Measurements from ENCODE around the gene PXDN.

The PXDN gene

DNA sequence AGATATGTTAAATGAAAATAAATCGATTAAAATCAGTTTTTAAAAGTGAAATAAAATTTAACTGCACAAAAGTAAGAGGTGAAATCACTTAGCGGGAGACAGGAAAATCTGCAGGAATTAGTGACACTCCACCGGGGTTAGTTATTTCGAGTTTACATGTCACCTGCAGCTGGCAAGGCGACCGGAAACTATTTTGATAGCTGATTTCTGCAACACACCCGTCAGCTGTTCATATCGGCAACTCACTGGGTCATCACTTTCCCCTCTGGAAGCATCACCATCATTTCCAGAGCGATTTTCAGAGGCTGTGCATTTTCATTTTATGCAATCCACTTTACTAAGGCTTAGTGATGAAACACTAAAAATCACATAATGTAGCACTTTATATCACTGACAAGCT lies 52.9 kb downstream of the PXDN start:
- no peak overlapping the region for H3K27ac Mint-ChIP-seq
- no peaks in the 10 kb centered on the region for H3K36me3 Mint-ChIP-seq (ENCODE audit: low read depth)
- no peaks in the 10 kb centered on the region for H3K9me3 Mint-ChIP-seq
- intact Hi-C loops (cut with micrococcal nuclease), result no loop called here
- no peaks in the 10 kb centered on the region for H3K4me1 Mint-ChIP-seq (ENCODE audit: low read depth)
- no peaks in the 10 kb centered on the region for H3K27me3 Mint-ChIP-seq
- no peak overlapping the region for H3K4me3 Mint-ChIP-seq

- H3K27ac Mint-ChIP-seq, result no peak overlapping the region
- no peaks in the 10 kb centered on the region for H3K9me3 Mint-ChIP-seq
- no peaks in the 10 kb centered on the region for H3K27me3 Mint-ChIP-seq
- no peak overlapping the region for H3K4me3 Mint-ChIP-seq
- no peaks in the 10 kb centered on the region for H3K36me3 Mint-ChIP-seq (ENCODE audit: low read depth)
- no peaks in the 10 kb centered on the region for H3K4me1 Mint-ChIP-seq (ENCODE audit: low read depth)
- intact Hi-C loops (cut with micrococcal nuclease), result no loop called here
Measured at GRCh38 chr2:1690056-1690775, 54.1 kb downstream of the PXDN start.

- Mint-ChIP-seq H3K36me3 (ENCODE audit: low read depth) (no peaks in the 10 kb centered on the region), H3K4me1 (ENCODE audit: low read depth) (no peaks in the 10 kb centered on the region), H3K9me3 (no peaks in the 10 kb centered on the region), H3K27ac (no peak overlapping the region), H3K27me3 (no peaks in the 10 kb centered on the region), H3K4me3 (no peak overlapping the region)
- intact Hi-C loops (cut with micrococcal nuclease), result no loop called here
Measured at GRCh38 chr2:1688859-1689258, 55.5 kb downstream of the PXDN start.

- Mint-ChIP-seq H3K4me1 (ENCODE audit: low read depth) (no peaks in the 10 kb centered on the region), H3K9me3 (no peaks in the 10 kb centered on the region), H3K27ac (no peak overlapping the region), H3K27me3 (no peaks in the 10 kb centered on the region), H3K4me3 (no peak overlapping the region), H3K36me3 (ENCODE audit: low read depth) (no peaks in the 10 kb centered on the region)
- intact Hi-C loops (cut with micrococcal nuclease), result no loop called here
Measured at GRCh38 chr2:1688161-1688560, 56.2 kb downstream of the PXDN start.

- intact Hi-C loops (cut with micrococcal nuclease), result no loop called here
Measured at GRCh38 chr2:1687254-1687653, 57.1 kb downstream of the PXDN start.

DNA sequence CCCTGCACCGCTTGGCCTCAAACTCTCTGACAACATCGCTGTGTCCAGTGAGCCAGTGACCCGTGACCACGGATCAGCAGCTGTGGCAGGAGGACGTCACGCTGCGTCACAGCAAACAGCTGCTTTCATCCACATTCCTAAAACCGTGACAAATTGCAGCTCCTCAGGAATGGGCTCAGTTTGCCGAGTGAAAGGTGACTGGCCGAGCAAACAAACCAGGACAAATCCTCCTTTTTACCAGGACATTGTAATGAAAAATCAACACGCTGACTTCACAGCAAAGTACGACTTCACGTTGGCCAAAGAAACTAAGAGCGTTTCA lies 57.6 kb downstream of the PXDN start:
- Mint-ChIP-seq H3K27ac (no peak overlapping the region), H3K36me3 (ENCODE audit: low read depth) (no peaks in the 10 kb centered on the region), H3K4me3 (no peak overlapping the region), H3K9me3 (no peaks in the 10 kb centered on the region), H3K27me3 (no peaks in the 10 kb centered on the region), H3K4me1 (ENCODE audit: low read depth) (no peaks in the 10 kb centered on the region)
- intact Hi-C loops (cut with micrococcal nuclease), result no loop called here

More at GRCh38 chr2:1687254-1687653, 57.1 kb downstream of the PXDN start:
- Mint-ChIP-seq H3K4me3 (no peak overlapping the region), H3K27me3 (no peaks in the 10 kb centered on the region), H3K9me3 (no peaks in the 10 kb centered on the region), H3K4me1 (ENCODE audit: low read depth) (no peaks in the 10 kb centered on the region), H3K27ac (no peak overlapping the region), H3K36me3 (ENCODE audit: low read depth) (no peaks in the 10 kb centered on the region)

DNA sequence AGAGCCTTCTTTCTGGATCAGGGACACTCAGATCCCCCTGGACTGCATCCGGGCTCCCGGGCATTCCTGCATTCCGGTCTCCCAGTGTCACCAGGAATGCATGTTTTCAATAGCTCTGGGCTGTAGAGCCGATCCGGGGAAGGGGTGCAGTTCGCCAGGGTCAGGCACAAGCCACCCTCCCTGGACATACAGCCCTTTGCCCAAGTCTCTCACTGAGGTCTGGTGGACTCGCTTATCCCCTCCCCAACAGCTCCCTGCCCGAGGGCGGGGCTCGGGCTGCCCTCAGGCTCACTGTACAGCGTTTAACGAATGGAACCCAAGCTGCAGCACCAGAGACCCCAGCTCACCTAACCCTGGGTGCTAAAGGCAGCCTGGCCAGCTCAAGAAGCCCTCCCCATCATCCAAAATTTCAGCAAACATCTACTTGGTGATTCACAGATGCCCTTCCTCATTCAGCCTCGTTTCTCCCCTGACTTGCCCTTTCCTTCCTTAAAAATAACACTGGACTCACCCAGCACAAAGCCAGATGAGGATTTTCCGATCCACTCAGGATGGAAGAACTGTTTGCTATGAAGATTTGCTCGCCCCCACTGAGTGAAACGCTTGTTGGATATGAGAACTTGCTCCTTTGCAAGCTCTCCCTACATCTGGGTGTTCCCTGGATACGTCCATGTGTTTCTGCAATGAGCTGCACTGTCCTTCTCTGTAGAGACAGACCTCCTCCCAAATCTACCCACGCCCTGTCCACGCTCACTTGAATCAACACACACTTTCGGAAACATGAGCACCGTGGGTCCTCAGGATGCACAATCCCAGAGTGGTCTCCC lies 58.1 kb downstream of the PXDN start:
- Mint-ChIP-seq H3K36me3 (ENCODE audit: low read depth) (no peaks in the 10 kb centered on the region), H3K4me1 (ENCODE audit: low read depth) (no peaks in the 10 kb centered on the region), H3K27me3 (no peaks in the 10 kb centered on the region), H3K4me3 (no peak overlapping the region), H3K27ac (no peak overlapping the region), H3K9me3 (no peaks in the 10 kb centered on the region)
- intact Hi-C loops (cut with micrococcal nuclease), result no loop called here

DNA sequence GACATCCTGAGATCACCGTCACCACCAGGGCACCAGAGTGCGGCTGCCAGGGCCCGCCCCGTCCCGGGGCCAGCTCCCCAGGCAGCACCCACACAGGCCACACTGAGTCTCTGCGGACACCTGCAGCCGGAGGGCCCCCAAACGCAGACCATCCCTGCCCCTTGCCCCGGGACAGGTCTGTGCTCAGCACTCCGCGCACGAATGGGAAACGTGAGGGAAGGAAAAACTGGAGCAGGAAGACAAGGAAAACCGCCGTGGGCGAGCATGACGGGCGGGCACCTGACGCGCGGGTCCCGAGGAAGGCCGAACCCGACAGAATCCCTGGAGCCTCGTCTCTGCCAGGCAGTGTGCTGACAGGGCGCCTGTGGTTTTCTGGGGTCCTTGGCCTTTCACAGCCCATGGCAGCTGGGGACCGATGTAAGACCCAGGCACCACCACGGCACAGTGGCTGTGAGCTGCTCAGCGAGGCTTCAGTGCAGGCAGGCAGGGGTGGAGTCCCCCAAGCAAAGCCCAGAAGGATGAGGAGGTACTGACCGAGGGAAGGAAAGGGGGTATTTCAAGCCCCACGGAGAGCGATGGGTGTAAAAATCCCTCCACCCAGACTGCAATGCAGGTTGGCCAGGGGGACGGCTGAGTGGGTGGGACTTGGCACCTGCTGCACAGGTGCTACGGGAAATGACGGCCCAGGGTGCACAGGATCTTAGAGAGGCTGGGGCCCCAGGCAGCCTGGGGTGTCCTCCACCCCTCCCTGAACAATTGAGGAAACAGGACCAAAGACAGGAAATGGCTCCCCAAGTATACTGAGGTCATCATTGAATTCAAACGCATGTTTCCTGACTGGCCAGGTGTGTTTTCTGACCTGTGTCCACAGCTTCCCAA lies 59.0 kb downstream of the PXDN start:
- intact Hi-C loops (cut with micrococcal nuclease), result no loop called here

GRCh38 chr2:1683297-1683696 lies 61.0 kb downstream of the PXDN start:
- Mint-ChIP-seq H3K4me3 (no peak overlapping the region), H3K9me3 (no peaks in the 10 kb centered on the region), H3K27ac (no peak overlapping the region), H3K4me1 (ENCODE audit: low read depth) (no peaks in the 10 kb centered on the region), H3K36me3 (ENCODE audit: low read depth) (no peaks in the 10 kb centered on the region), H3K27me3 (no peaks in the 10 kb centered on the region)
- intact Hi-C loops (cut with micrococcal nuclease), result no loop called here

More for the DNA sequence above, 59.0 kb downstream of the PXDN start:
- Mint-ChIP-seq H3K4me1 (ENCODE audit: low read depth) (no peaks in the 10 kb centered on the region), H3K27me3 (no peaks in the 10 kb centered on the region), H3K4me3 (no peak overlapping the region), H3K36me3 (ENCODE audit: low read depth) (no peaks in the 10 kb centered on the region), H3K9me3 (no peaks in the 10 kb centered on the region), H3K27ac (no peak overlapping the region)

DNA sequence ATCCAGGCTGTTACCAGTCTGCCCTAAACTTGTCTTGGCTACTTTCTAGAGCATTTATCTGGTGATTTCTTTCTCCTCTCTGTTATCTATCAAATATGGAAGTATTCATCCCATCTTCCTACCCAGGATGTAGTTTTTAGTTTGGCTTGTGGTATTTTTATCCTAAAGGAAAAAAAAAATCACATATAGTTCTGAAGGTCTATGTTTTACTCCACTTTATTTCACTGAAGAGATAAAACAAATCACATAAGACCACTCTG lies 62.2 kb downstream of the PXDN start:
- H3K36me3 Mint-ChIP-seq (ENCODE audit: low read depth), result no peaks in the 10 kb centered on the region
- intact Hi-C loops (cut with micrococcal nuclease), result no loop called here
- no peaks in the 10 kb centered on the region for H3K9me3 Mint-ChIP-seq
- no peaks in the 10 kb centered on the region for H3K27me3 Mint-ChIP-seq
- H3K27ac Mint-ChIP-seq, result no peak overlapping the region
- no peaks in the 10 kb centered on the region for H3K4me1 Mint-ChIP-seq (ENCODE audit: low read depth)
- H3K4me3 Mint-ChIP-seq, result no peak overlapping the region

GRCh38 chr2:1681323-1682180 lies 62.8 kb downstream of the PXDN start:
- H3K4me3 Mint-ChIP-seq, result no peak overlapping the region
- no peaks in the 10 kb centered on the region for H3K9me3 Mint-ChIP-seq
- intact Hi-C loops (cut with micrococcal nuclease), result no loop called here
- no peaks in the 10 kb centered on the region for H3K27me3 Mint-ChIP-seq
- H3K36me3 Mint-ChIP-seq (ENCODE audit: low read depth), result no peaks in the 10 kb centered on the region
- H3K4me1 Mint-ChIP-seq (ENCODE audit: low read depth), result no peaks in the 10 kb centered on the region
- H3K27ac Mint-ChIP-seq, result no peak overlapping the region

DNA sequence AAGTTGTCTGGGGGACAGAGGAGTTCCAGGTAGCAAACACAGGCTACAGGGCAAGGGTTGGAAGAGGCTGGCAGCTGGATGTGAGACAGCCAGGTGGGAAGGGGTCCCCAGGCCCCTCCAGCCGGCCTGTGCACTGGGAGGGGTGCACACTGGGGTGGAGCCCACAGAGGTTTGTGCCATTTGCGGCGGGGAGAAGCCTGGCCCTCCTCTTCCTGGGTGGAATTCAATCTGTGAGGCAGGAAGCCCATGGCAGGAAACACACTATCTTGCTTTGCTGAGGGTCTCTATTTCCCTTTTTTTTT lies 63.3 kb downstream of the PXDN start:
- intact Hi-C loops (cut with micrococcal nuclease), result no loop called here

GRCh38 chr2:1680222-1681016 lies 63.9 kb downstream of the PXDN start:
- Mint-ChIP-seq H3K4me1 (ENCODE audit: low read depth) (no peaks in the 10 kb centered on the region), H3K27ac (no peak overlapping the region), H3K4me3 (no peak overlapping the region), H3K27me3 (no peaks in the 10 kb centered on the region), H3K9me3 (no peaks in the 10 kb centered on the region), H3K36me3 (ENCODE audit: low read depth) (no peaks in the 10 kb centered on the region)
- intact Hi-C loops (cut with micrococcal nuclease), result no loop called here

More for the DNA sequence above, 63.3 kb downstream of the PXDN start:
- no peak overlapping the region for H3K4me3 Mint-ChIP-seq
- no peak overlapping the region for H3K27ac Mint-ChIP-seq
- H3K27me3 Mint-ChIP-seq, result no peaks in the 10 kb centered on the region
- H3K4me1 Mint-ChIP-seq (ENCODE audit: low read depth), result no peaks in the 10 kb centered on the region
- H3K36me3 Mint-ChIP-seq (ENCODE audit: low read depth), result no peaks in the 10 kb centered on the region
- no peaks in the 10 kb centered on the region for H3K9me3 Mint-ChIP-seq

All from dendritic cell treated with granulocyte-macrophage colony-stimulating factor and Interleukin-4, amounts not matched to agents 40 ng/mL and 50 ng/mL, for 4 days (primary cell).